PC-9 (cell line): ENCODE data around the gene GPR142. TPM values are rescaled to one million over a fixed set of nuclear protein-coding genes. Genes with fewer than 3 reads are reported as not detected.

Experiments
- BruUV-seq: library from RNA; stranded (reverse); fragments of 400-500 nt; replicated peaks from 2 replicates; lab custom pipeline; 2021; lab: Mats Ljungman, UMichigan
- CTCF ChIA-PET: fragments of 300-600 bp; sonication (Branson Sonifier 250); formaldehyde crosslinking; loops from one replicate; lab custom pipeline; 2022; ENCODE audit warnings: antibody characterized with exemption; lab: Charles Lee
- POLR2A ChIA-PET: fragments of 300-600 bp; sonication (Branson Sonifier 250); formaldehyde crosslinking; loops from one replicate; lab custom pipeline; 2022; ENCODE audit warnings: antibody characterized with exemption; ENCODE audit not compliant: unreplicated experiment; lab: Charles Lee
- DNase-seq, 2 experiments: peaks; one replicate each; pipeline versions ENCODE4 v3.0.0 to v3.0.0-alpha.2; 2015 to 2022; ENCODE audit warnings: mixed read lengths in 1 of 2
- H2AFZ ChIP-seq: fragments of 200-600 bp; sonication (generic); 2 replicates; pipeline ENCODE4 v1.8.1; 2017; ENCODE audit warnings: antibody characterized with exemption
- H3F3A ChIP-seq: fragments of 200-600 bp; sonication (generic); 2 replicates; pipeline ENCODE4 v1.8.1; 2017; ENCODE audit warnings: antibody characterized with exemption, mild to moderate bottlenecking, low read depth; ENCODE audit not compliant: insufficient read depth
- H3K27ac ChIP-seq: fragments of 200-600 bp; sonication (generic); 2 replicates; pipeline ENCODE4 v1.6.1; 2016; ENCODE audit warnings: mixed run types
- H3K27me3 ChIP-seq: fragments of 200-600 bp; sonication (generic); 2 replicates; pipeline ENCODE4 v1.6.1; 2016; ENCODE audit warnings: low read depth, mixed run types; ENCODE audit not compliant: insufficient read depth
- H3K36me3 ChIP-seq: fragments of 200-600 bp; sonication (generic); 2 replicates; pipeline ENCODE4 v1.6.1; 2016; ENCODE audit warnings: low read depth, mixed run types
- H3K4me1 ChIP-seq: fragments of 200-600 bp; sonication (generic); replicated peaks from 2 replicates; pipeline ENCODE4 v1.6.1; 2016; ENCODE audit warnings: mixed run types; ENCODE audit not compliant: insufficient read depth
- H3K4me2 ChIP-seq: fragments of 200-600 bp; sonication (generic); 2 replicates; pipeline ENCODE4 v1.6.1; 2017; ENCODE audit warnings: mixed run types
- H3K4me3 ChIP-seq: fragments of 200-600 bp; sonication (generic); 2 replicates; pipeline ENCODE4 v1.6.1; 2016; ENCODE audit warnings: mixed run types
- H3K79me2 ChIP-seq: fragments of 200-600 bp; sonication (generic); 2 replicates; pipeline ENCODE4 v1.6.1; 2017; ENCODE audit warnings: low read depth, mixed run types
- H3K9me2 ChIP-seq: fragments of 200-600 bp; sonication (generic); 2 replicates; pipeline ENCODE4 v1.8.1; 2017; ENCODE audit warnings: mild to moderate bottlenecking; ENCODE audit not compliant: insufficient read depth
- H3K9me3 ChIP-seq: fragments of 200-600 bp; sonication (generic); 2 replicates; pipeline ENCODE4 v1.8.1; 2016; ENCODE audit warnings: low read depth; ENCODE audit not compliant: insufficient read depth
- H4K20me1 ChIP-seq: fragments of 200-600 bp; sonication (generic); 2 replicates; pipeline ENCODE4 v1.8.1; 2017; ENCODE audit not compliant: insufficient read depth
- EZH2 ChIP-seq: fragments of 200-600 bp; sonication (generic); IDR thresholded peaks from 2 replicates; pipeline ENCODE4 v1.8.0; 2017; ENCODE audit warnings: antibody characterized with exemption, low read depth
- intact Hi-C: fragments of 100-400 bp; cut with micrococcal nuclease; formaldehyde crosslinking; loops from one replicate; pipeline ENCODE4 v1.10.0; 2022; ENCODE audit not compliant: unreplicated experiment
- total RNA-seq: library from RNA; stranded (reverse); gene quantifications from 2 replicates; pipeline ENCODE4 v1.2.3, GENCODE V29; 2021
- TF ChIP-seq, protein P1 (sequence below): fragments of 200-600 bp; sonication (generic); conservative IDR thresholded peaks from 2 replicates; pipeline ENCODE4 v1.6.1; 2017; ENCODE audit warnings: mixed run types, antibody characterized with exemption, mild to moderate bottlenecking, moderate library complexity

Gene GPR142
- total RNA-seq, 1 experiment from 2014 or later, result not detected

DNA sequence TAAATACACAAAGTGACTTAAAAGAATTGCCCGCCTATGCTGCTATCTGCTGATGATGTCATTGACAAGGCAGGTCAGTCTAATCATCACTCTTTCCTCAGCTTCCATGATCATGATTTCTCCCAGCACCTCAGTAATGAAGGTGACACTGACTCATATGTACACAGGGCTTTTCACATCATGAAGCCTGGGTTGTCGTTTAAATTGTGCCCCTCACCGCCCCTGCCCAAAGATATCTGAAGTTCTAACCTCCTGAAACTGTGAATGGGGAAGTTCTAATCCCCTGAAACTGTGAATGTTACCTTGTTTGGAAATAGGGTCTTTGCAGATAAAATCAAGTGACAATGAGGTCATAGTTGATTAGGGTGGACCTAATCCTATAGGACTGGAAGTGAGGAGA, 47.2 kb downstream of the GPR142 start:
- TF ChIP-seq, protein P1, sequence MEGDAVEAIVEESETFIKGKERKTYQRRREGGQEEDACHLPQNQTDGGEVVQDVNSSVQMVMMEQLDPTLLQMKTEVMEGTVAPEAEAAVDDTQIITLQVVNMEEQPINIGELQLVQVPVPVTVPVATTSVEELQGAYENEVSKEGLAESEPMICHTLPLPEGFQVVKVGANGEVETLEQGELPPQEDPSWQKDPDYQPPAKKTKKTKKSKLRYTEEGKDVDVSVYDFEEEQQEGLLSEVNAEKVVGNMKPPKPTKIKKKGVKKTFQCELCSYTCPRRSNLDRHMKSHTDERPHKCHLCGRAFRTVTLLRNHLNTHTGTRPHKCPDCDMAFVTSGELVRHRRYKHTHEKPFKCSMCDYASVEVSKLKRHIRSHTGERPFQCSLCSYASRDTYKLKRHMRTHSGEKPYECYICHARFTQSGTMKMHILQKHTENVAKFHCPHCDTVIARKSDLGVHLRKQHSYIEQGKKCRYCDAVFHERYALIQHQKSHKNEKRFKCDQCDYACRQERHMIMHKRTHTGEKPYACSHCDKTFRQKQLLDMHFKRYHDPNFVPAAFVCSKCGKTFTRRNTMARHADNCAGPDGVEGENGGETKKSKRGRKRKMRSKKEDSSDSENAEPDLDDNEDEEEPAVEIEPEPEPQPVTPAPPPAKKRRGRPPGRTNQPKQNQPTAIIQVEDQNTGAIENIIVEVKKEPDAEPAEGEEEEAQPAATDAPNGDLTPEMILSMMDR, result no peak
- TF ChIP-seq EZH2, result no peak
- no peak overlapping the region for H3K4me3 ChIP-seq
- H2AFZ ChIP-seq, result no peak overlapping the region
- no peaks in the 10 kb centered on the region for H3K79me2 ChIP-seq
- no peak overlapping the region for H3K4me2 ChIP-seq
- BruUV-seq, result no TSS peak
- H3K9me2 ChIP-seq, result no peaks in the 10 kb centered on the region
- no peaks in the 10 kb centered on the region for H3K36me3 ChIP-seq
- peaks cover 13% of the 10 kb centered on the region for H3K4me1 ChIP-seq
- POLR2A ChIA-PET, result no interaction called here
- H3K9me3 ChIP-seq, result no peaks in the 10 kb centered on the region
- DNase-seq, result no peak
- H3K27me3 ChIP-seq, result no peaks in the 10 kb centered on the region
- H3K27ac ChIP-seq, result no peak overlapping the region
- H3F3A ChIP-seq, result peaks cover 9% of the 10 kb centered on the region; the same call in 1 of the 2 replicates
- H4K20me1 ChIP-seq, result no peaks in the 10 kb centered on the region
- intact Hi-C loops, result no loop called here
- CTCF ChIA-PET, result no interaction called here

- no TSS peak for BruUV-seq
- TF ChIP-seq, protein P1, result no peak
- no peak for TF ChIP-seq EZH2
- Histone ChIP-seq H3K36me3 (no peaks in the 10 kb centered on the region), H3K4me2 (no peak overlapping the region), H3K27me3 (no peaks in the 10 kb centered on the region), H3K9me3 (no peaks in the 10 kb centered on the region), H3K79me2 (no peaks in the 10 kb centered on the region), H3K4me3 (no peak overlapping the region), H2AFZ (no peak overlapping the region), H3K4me1 (peaks cover 13% of the 10 kb centered on the region), H3K9me2 (no peaks in the 10 kb centered on the region), H3K27ac (no peak overlapping the region), H3F3A (peaks cover 9% of the 10 kb centered on the region; the same call in 1 of the 2 replicates), H4K20me1 (no peaks in the 10 kb centered on the region)
- no peak for DNase-seq
- CTCF ChIA-PET, result interaction anchor here (1.0 kb wide), 1 partner anchor 36 kb away, joined by 3 read pairs; no protein-coding TSS in a partner anchor
- intact Hi-C loops, result no loop called here
- POLR2A ChIA-PET, result no interaction called here
These were observed 48.5 kb downstream of the GPR142 start for GRCh38 chr17:74415608-74416396.

- Histone ChIP-seq H3F3A (peaks cover 9% of the 10 kb centered on the region; the same call in 1 of the 2 replicates), H3K4me2 (peak overlapping the region; percentile 30; the same call in 1 of the 2 replicates), H3K79me2 (no peaks in the 10 kb centered on the region), H3K9me2 (no peaks in the 10 kb centered on the region), H2AFZ (no peak overlapping the region), H3K36me3 (no peaks in the 10 kb centered on the region), H3K27ac (no peak overlapping the region), H3K27me3 (no peaks in the 10 kb centered on the region), H4K20me1 (no peaks in the 10 kb centered on the region), H3K4me3 (no peak overlapping the region), H3K4me1 (peaks cover 13% of the 10 kb centered on the region), H3K9me3 (no peaks in the 10 kb centered on the region)
- TF ChIP-seq, protein P1, result no peak
- TF ChIP-seq EZH2, result no peak
- BruUV-seq, result no TSS peak
- intact Hi-C loops, result no loop called here
- ChIA-PET POLR2A (interaction anchor here (1.0 kb wide), 1 partner anchor 23 kb away, joined by 5 read pairs; no protein-coding TSS in a partner anchor), CTCF (interaction anchor here (1.3 kb wide), 1 partner anchor 37 kb away, joined by 8 read pairs; no protein-coding TSS in a partner anchor)
- DNase-seq, result peak; percentile 37 to 81
These were observed 50.1 kb downstream of the GPR142 start for GRCh38 chr17:74417178-74418045.
